MM.1S (cell line): Measurements from ENCODE around the gene APBB2.
"Not testable (repeated sequence)": the region's sequence is repeated elsewhere in the genome, so short reads cannot be mapped to it uniquely, and the experiment has no call there.

Experiments
- EZH2 ChIP-seq: fragments of 300-600 bp; sonication (generic); optimal IDR thresholded peaks from 2 replicates; pipeline ENCODE3; 2017; ENCODE audit warnings: low read depth, mild to moderate bottlenecking, antibody characterized with exemption, low read length, mixed read lengths
- EZH2phosphoT487 ChIP-seq: fragments of 300-600 bp; sonication (generic); IDR thresholded peaks from 2 replicates; pipeline ENCODE4 v1.6.1; 2018; ENCODE audit warnings: antibody characterized with exemption, low read length
- TF ChIP-seq, protein P1 (sequence below): fragments of 300-600 bp; sonication (generic); IDR thresholded peaks from 2 replicates; pipeline ENCODE4 v1.5.1; 2016; ENCODE audit warnings: antibody characterized with exemption, low read length, mixed read lengths

DNA sequence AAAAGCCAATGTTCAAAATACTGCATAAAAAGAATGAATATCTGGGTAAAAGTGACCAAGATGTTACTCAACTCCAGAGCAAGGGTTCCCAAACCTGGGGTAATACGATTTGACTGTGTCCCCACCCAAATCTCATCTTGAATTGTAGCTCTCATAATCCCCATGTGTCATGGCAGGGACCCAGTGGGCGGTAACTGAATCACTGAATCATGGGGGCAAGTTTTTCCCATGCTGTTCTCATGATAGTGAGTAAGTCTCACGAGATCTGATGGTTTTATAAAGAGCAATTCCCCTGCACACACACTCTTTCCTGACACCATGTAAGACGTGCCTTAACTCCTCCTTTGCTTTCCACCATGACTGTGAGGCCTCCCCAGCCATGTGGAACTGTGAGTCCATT, 64.8 kb downstream of the APBB2 start:
- TF ChIP-seq, protein P1, sequence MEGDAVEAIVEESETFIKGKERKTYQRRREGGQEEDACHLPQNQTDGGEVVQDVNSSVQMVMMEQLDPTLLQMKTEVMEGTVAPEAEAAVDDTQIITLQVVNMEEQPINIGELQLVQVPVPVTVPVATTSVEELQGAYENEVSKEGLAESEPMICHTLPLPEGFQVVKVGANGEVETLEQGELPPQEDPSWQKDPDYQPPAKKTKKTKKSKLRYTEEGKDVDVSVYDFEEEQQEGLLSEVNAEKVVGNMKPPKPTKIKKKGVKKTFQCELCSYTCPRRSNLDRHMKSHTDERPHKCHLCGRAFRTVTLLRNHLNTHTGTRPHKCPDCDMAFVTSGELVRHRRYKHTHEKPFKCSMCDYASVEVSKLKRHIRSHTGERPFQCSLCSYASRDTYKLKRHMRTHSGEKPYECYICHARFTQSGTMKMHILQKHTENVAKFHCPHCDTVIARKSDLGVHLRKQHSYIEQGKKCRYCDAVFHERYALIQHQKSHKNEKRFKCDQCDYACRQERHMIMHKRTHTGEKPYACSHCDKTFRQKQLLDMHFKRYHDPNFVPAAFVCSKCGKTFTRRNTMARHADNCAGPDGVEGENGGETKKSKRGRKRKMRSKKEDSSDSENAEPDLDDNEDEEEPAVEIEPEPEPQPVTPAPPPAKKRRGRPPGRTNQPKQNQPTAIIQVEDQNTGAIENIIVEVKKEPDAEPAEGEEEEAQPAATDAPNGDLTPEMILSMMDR = not testable (repeated sequence)
- not testable (repeated sequence) for TF ChIP-seq EZH2, EZH2phosphoT487
